GM19035 (cell line): ENCODE results near the gene RNU1-2.
"Not testable (repeated sequence)": the region's sequence is repeated elsewhere in the genome, so short reads cannot be mapped to it uniquely, and the experiment has no call there.

Experiments
- ATAC-seq: cut with Tn5 transposase; IDR thresholded peaks from one replicate; pipeline ENCODE4 v1.9.1; 2021; ENCODE audit not compliant: unreplicated experiment

Gene RNU1-2

GRCh38 chr1:16895598-16896315 is at the start of gene RNU1-2:
Gene RNU1-2 (plus strand): TSS chr1:16895980.
- peak; percentile 99 for ATAC-seq

- ATAC-seq, result not testable (repeated sequence)
These were observed 39.6 kb upstream of the RNU1-2 start for GRCh38 chr1:16856201-16856600.

GRCh38 chr1:16859167-16860041 is 36.4 kb upstream of the RNU1-2 start:
- ATAC-seq, result not testable (repeated sequence)

GRCh38 chr1:16860048-16860447 is 35.7 kb upstream of the RNU1-2 start:
- ATAC-seq, result not testable (repeated sequence)

GRCh38 chr1:16861832-16862245 is 33.9 kb upstream of the RNU1-2 start:
- ATAC-seq, result not testable (repeated sequence)

- ATAC-seq, result not testable (repeated sequence)
These were observed 33.4 kb upstream of the RNU1-2 start for GRCh38 chr1:16862415-16862814.

GRCh38 chr1:16863024-16863423 is 32.8 kb upstream of the RNU1-2 start:
- not testable (repeated sequence) for ATAC-seq

GRCh38 chr1:16866926-16867707 is 28.7 kb upstream of the RNU1-2 start:
- not testable (repeated sequence) for ATAC-seq

- not testable (repeated sequence) for ATAC-seq
These were observed 27.0 kb upstream of the RNU1-2 start for GRCh38 chr1:16868787-16869186.

- ATAC-seq, result not testable (repeated sequence)
These were observed 25.8 kb upstream of the RNU1-2 start for GRCh38 chr1:16869996-16870395.

GRCh38 chr1:16871171-16871570 is 24.6 kb upstream of the RNU1-2 start:
- ATAC-seq, result not testable (repeated sequence)

- not testable (repeated sequence) for ATAC-seq
These were observed 23.4 kb upstream of the RNU1-2 start for GRCh38 chr1:16872152-16873075.

GRCh38 chr1:16873076-16873879 is 22.5 kb upstream of the RNU1-2 start:
- not testable (repeated sequence) for ATAC-seq

GRCh38 chr1:16874968-16875765 is 20.6 kb upstream of the RNU1-2 start:
- ATAC-seq, result not testable (repeated sequence)

GRCh38 chr1:16881742-16882141 is 14.0 kb upstream of the RNU1-2 start:
- not testable (repeated sequence) for ATAC-seq

- no peak for ATAC-seq
These were observed 12.8 kb upstream of the RNU1-2 start for GRCh38 chr1:16882986-16883385.

- ATAC-seq, result not testable (repeated sequence)
These were observed 11.3 kb upstream of the RNU1-2 start for GRCh38 chr1:16884487-16884886.

- ATAC-seq, result no peak
These were observed 8.7 kb upstream of the RNU1-2 start for GRCh38 chr1:16886860-16887605.
